Measurements from ENCODE around the gene APLP2. TPM values are rescaled to one million over a fixed set of nuclear protein-coding genes. Genes with fewer than 3 reads are reported as not detected.

Gene APLP2
- total RNA-seq, 2 donors from 2014 or later, result 284 to 350 TPM

GRCh38 chr11:130051082-130051481 is 18.6 kb upstream of the APLP2 start:
- DNase-seq (ENCODE audit: low spot score), result no peak
- intact Hi-C loops (cut with DNase I), result no loop called here

GRCh38 chr11:130052567-130052966 is 17.1 kb upstream of the APLP2 start:
- intact Hi-C loops (cut with DNase I), result no loop called here
- DNase-seq (ENCODE audit: low spot score), result no peak

GRCh38 chr11:130054966-130055365 is 14.7 kb upstream of the APLP2 start:
- intact Hi-C loops (cut with DNase I), result no loop called here
- DNase-seq (ENCODE audit: low spot score), result no peak

GRCh38 chr11:130055617-130056016 is 14.1 kb upstream of the APLP2 start:
- DNase-seq (ENCODE audit: low spot score), result no peak
- intact Hi-C loops (cut with DNase I), result no loop called here

GRCh38 chr11:130061017-130061416 is 8.7 kb upstream of the APLP2 start:
- DNase-seq (ENCODE audit: low spot score), result no peak
- intact Hi-C loops (cut with DNase I), result loop anchor here (10.0 kb wide), 1 partner anchor 56 kb away; the partner anchor contains the start of gene PRDM10 (in 2 of the 2)

- intact Hi-C loops (cut with DNase I), result loop anchor here (10.0 kb wide), 1 partner anchor 57 kb away; the partner anchor contains the start of gene PRDM10 (in 2 of the 2)
- DNase-seq (ENCODE audit: low spot score), result no peak
Observed at GRCh38 chr11:130062026-130062425, 7.7 kb upstream of the APLP2 start.

GRCh38 chr11:130063451-130063850 is 6.2 kb upstream of the APLP2 start:
- intact Hi-C loops (cut with DNase I), result loop anchor here (10.0 kb wide), 1 partner anchor 59 kb away; the partner anchor contains the start of gene PRDM10 (in 2 of the 2)
- DNase-seq (ENCODE audit: low spot score), result no peak

- intact Hi-C loops (cut with DNase I), result loop anchor here (10.0 kb wide), 1 partner anchor 60 kb away; the partner anchor contains the start of gene PRDM10 (in 2 of the 2)
- no peak for DNase-seq (ENCODE audit: low spot score)
Observed at GRCh38 chr11:130064596-130064995, 5.1 kb upstream of the APLP2 start.

- intact Hi-C loops (cut with DNase I), result loop anchor here (10.0 kb wide), 1 partner anchor 62 kb away; the partner anchor contains the start of gene PRDM10 (in 2 of the 2)
- DNase-seq (ENCODE audit: low spot score), result no peak
Observed at GRCh38 chr11:130066338-130066737, 3.4 kb upstream of the APLP2 start.

- intact Hi-C loops (cut with DNase I), result loop anchor here (10.0 kb wide), 1 partner anchor 64 kb away; the partner anchor contains the start of gene PRDM10 (in 2 of the 2)
- DNase-seq (ENCODE audit: low spot score), result no peak
Observed at GRCh38 chr11:130068546-130068985, 1.1 kb upstream of the APLP2 start.

- intact Hi-C loops (cut with DNase I), result loop anchor here (10.0 kb wide), 1 partner anchor 64 kb away; the partner anchor contains the start of gene PRDM10 (in 2 of the 2)
- peak; percentile 96 for DNase-seq (ENCODE audit: low spot score)
Observed at GRCh38 chr11:130068986-130069658, 572 bp upstream of the APLP2 start.

- peak; percentile 85 for DNase-seq (ENCODE audit: low spot score)
- intact Hi-C loops (cut with DNase I), result loop anchor here in 1 of 2 donors (5.0 kb wide), 1 partner anchor 62 kb away; no protein-coding TSS in a partner anchor
Observed at GRCh38 chr11:130070109-130070845, 583 bp downstream of the APLP2 start.

GRCh38 chr11:130070846-130071200 is 1.1 kb downstream of the APLP2 start:
- intact Hi-C loops (cut with DNase I), result loop anchor here in 1 of 2 donors (5.0 kb wide), 1 partner anchor 61 kb away; no protein-coding TSS in a partner anchor
- no peak for DNase-seq (ENCODE audit: low spot score)

GRCh38 chr11:130071211-130071712 is 1.6 kb downstream of the APLP2 start:
- intact Hi-C loops (cut with DNase I), result loop anchor here in 1 of 2 donors (5.0 kb wide), 1 partner anchor 61 kb away; no protein-coding TSS in a partner anchor
- DNase-seq (ENCODE audit: low spot score), result no peak

GRCh38 chr11:130074736-130075135 is 5.0 kb downstream of the APLP2 start:
- intact Hi-C loops (cut with DNase I), result loop anchor here in 1 of 2 donors (5.0 kb wide), 1 partner anchor 58 kb away; no protein-coding TSS in a partner anchor
- DNase-seq (ENCODE audit: low spot score), result no peak

GRCh38 chr11:130076778-130077481 is 7.2 kb downstream of the APLP2 start:
- no peak for DNase-seq (ENCODE audit: low spot score)
- intact Hi-C loops (cut with DNase I), result no loop called here

GRCh38 chr11:130077671-130078070 is 8.0 kb downstream of the APLP2 start:
- intact Hi-C loops (cut with DNase I), result no loop called here

GRCh38 chr11:130078080-130078479 is 8.4 kb downstream of the APLP2 start:
- intact Hi-C loops (cut with DNase I), result no loop called here
- DNase-seq (ENCODE audit: low spot score), result no peak

More at GRCh38 chr11:130077671-130078070, 8.0 kb downstream of the APLP2 start:
- no peak for DNase-seq (ENCODE audit: low spot score)

- intact Hi-C loops (cut with DNase I), result no loop called here
- no peak for DNase-seq (ENCODE audit: low spot score)
Observed at GRCh38 chr11:130085671-130086290, 16.1 kb downstream of the APLP2 start.
